Measurements from ENCODE around the gene DNAH10. TPM values are rescaled to one million over a fixed set of nuclear protein-coding genes. Genes with fewer than 3 reads are reported as not detected.

The DNAH10 gene
- total RNA-seq, 1 experiment from 2014 or later: not detected

- POLR2A ChIA-PET (ENCODE audit: unreplicated experiment): interaction anchor here (0.7 kb wide), 1 partner anchor 411 kb away, joined by 4 read pairs; no protein-coding TSS in a partner anchor
- BruUV-seq (replicated peaks): no TSS peak
- TF ChIP-seq EZH2 (IDR thresholded peaks at IDR 0.05; ENCODE audit: low read depth) (no peak), CTCF (conservative IDR thresholded peaks at IDR 0.05) (no peak)
- Histone ChIP-seq H3K9me2 (ENCODE audit: insufficient read depth) (no peaks in the 10 kb centered on the region), H3K36me3 (ENCODE audit: low read depth) (no peaks in the 10 kb centered on the region), H3F3A (ENCODE audit: insufficient read depth, low read depth) (no peaks in the 10 kb centered on the region), H4K20me1 (ENCODE audit: insufficient read depth) (no peaks in the 10 kb centered on the region), H3K79me2 (ENCODE audit: low read depth) (no peaks in the 10 kb centered on the region), H3K27me3 (ENCODE audit: insufficient read depth, low read depth) (peaks cover 100% of the 10 kb centered on the region), H3K4me1 (replicated peaks; ENCODE audit: insufficient read depth) (no peaks in the 10 kb centered on the region), H3K9me3 (ENCODE audit: insufficient read depth, low read depth) (no peaks in the 10 kb centered on the region; the same call in 1 of the 2 replicates), H3K4me2 (no peak overlapping the region), H3K4me3 (no peak overlapping the region), H2AFZ (no peak overlapping the region), H3K27ac (no peak overlapping the region)
- CTCF ChIA-PET: no interaction called here
- no peak for DNase-seq
- intact Hi-C loops (cut with micrococcal nuclease; ENCODE audit: unreplicated experiment): no loop called here
Observed at GRCh38 chr12:123873793-123874192, 111.7 kb downstream of the DNAH10 start.

- Histone ChIP-seq H3K4me1 (replicated peaks; ENCODE audit: insufficient read depth) (no peaks in the 10 kb centered on the region), H3K36me3 (ENCODE audit: low read depth) (no peaks in the 10 kb centered on the region), H3F3A (ENCODE audit: insufficient read depth, low read depth) (no peaks in the 10 kb centered on the region), H3K4me2 (no peak overlapping the region), H3K9me2 (ENCODE audit: insufficient read depth) (no peaks in the 10 kb centered on the region), H2AFZ (no peak overlapping the region), H3K27me3 (ENCODE audit: insufficient read depth, low read depth) (peaks cover 99% of the 10 kb centered on the region), H3K79me2 (ENCODE audit: low read depth) (no peaks in the 10 kb centered on the region), H3K27ac (no peak overlapping the region), H4K20me1 (ENCODE audit: insufficient read depth) (no peaks in the 10 kb centered on the region), H3K9me3 (ENCODE audit: insufficient read depth, low read depth) (no peaks in the 10 kb centered on the region; the same call in 1 of the 2 replicates), H3K4me3 (no peak overlapping the region)
- DNase-seq: no peak
- BruUV-seq (replicated peaks): no TSS peak
- ChIA-PET POLR2A (ENCODE audit: unreplicated experiment) (no interaction called here), CTCF (no interaction called here)
- intact Hi-C loops (cut with micrococcal nuclease; ENCODE audit: unreplicated experiment): no loop called here
- TF ChIP-seq EZH2 (IDR thresholded peaks at IDR 0.05; ENCODE audit: low read depth) (no peak), CTCF (conservative IDR thresholded peaks at IDR 0.05) (no peak)
Observed at GRCh38 chr12:123877968-123878367, 115.9 kb downstream of the DNAH10 start.

GRCh38 chr12:123879101-123879500 lies 117.0 kb downstream of the DNAH10 start:
- no peaks in the 10 kb centered on the region for H3K36me3 ChIP-seq (ENCODE audit: low read depth)
- no peaks in the 10 kb centered on the region; the same call in 1 of the 2 replicates for H3K9me3 ChIP-seq (ENCODE audit: insufficient read depth, low read depth)
- DNase-seq: no peak
- H3K4me2 ChIP-seq: no peak overlapping the region
- no peak overlapping the region for H2AFZ ChIP-seq
- no peak overlapping the region for H3K4me3 ChIP-seq
- H3K27me3 ChIP-seq (ENCODE audit: insufficient read depth, low read depth): peaks cover 99% of the 10 kb centered on the region
- ChIA-PET POLR2A (ENCODE audit: unreplicated experiment) (no interaction called here), CTCF (no interaction called here)
- H3K27ac ChIP-seq: no peak overlapping the region
- TF ChIP-seq CTCF (conservative IDR thresholded peaks at IDR 0.05) (no peak), EZH2 (IDR thresholded peaks at IDR 0.05; ENCODE audit: low read depth) (no peak)
- intact Hi-C loops (cut with micrococcal nuclease; ENCODE audit: unreplicated experiment): no loop called here
- H3K4me1 ChIP-seq (replicated peaks; ENCODE audit: insufficient read depth): no peaks in the 10 kb centered on the region
- H3F3A ChIP-seq (ENCODE audit: insufficient read depth, low read depth): no peaks in the 10 kb centered on the region
- H3K79me2 ChIP-seq (ENCODE audit: low read depth): no peaks in the 10 kb centered on the region
- BruUV-seq (replicated peaks): no TSS peak
- H4K20me1 ChIP-seq (ENCODE audit: insufficient read depth): no peaks in the 10 kb centered on the region
- no peaks in the 10 kb centered on the region for H3K9me2 ChIP-seq (ENCODE audit: insufficient read depth)
